Neural cell (in vitro differentiated cells): ENCODE measurements around the gene GTPBP6. TPM values are rescaled to one million over a fixed set of nuclear protein-coding genes. Genes with fewer than 3 reads are reported as not detected.
"Not testable (repeated sequence)": the region's sequence is repeated elsewhere in the genome, so short reads cannot be mapped to it uniquely, and the experiment has no call there.

Source experiments
- H2AFZ ChIP-seq: fragments of 200-600, 300-800 bp; sonication (generic), shearing (Covaris generic); 2 replicates; pipeline ENCODE4 v1.6.0; 2014; ENCODE audit warnings: low read depth, mild to moderate bottlenecking, antibody characterized with exemption, low read length, moderate library complexity
- H3F3A ChIP-seq: fragments of 200-600 bp; shearing (Covaris generic); 2 replicates; pipeline ENCODE4 v1.6.1; 2016; ENCODE audit warnings: mild to moderate bottlenecking, moderate library complexity, mixed read lengths, antibody characterized with exemption, low read length; ENCODE audit not compliant: insufficient read depth, poor library complexity, severe bottlenecking
- H3K27ac ChIP-seq: fragments of 200-600, 300-800 bp; sonication (generic), shearing (Covaris generic); 2 replicates; pipeline ENCODE4 v1.5.1; 2014; ENCODE audit warnings: mild to moderate bottlenecking, low read length, moderate library complexity
- H3K27me3 ChIP-seq: fragments of 300-800, 200-600 bp; sonication (generic), shearing (Covaris generic); 2 replicates; pipeline ENCODE4 v1.6.0; 2014; ENCODE audit warnings: mild to moderate bottlenecking, low read depth, low read length, moderate library complexity; ENCODE audit not compliant: insufficient read depth
- H3K36me3 ChIP-seq: fragments of 300-800, 200-600 bp; sonication (generic), shearing (Covaris generic); 2 replicates; pipeline ENCODE4 v1.5.1; 2014; ENCODE audit warnings: mild to moderate bottlenecking, antibody characterized with exemption, low read length, moderate library complexity; ENCODE audit not compliant: insufficient read depth
- H3K4me2 ChIP-seq: fragments of 300-800, 200-600 bp; sonication (generic), shearing (Covaris generic); 2 replicates; pipeline ENCODE4 v1.6.0; 2014; ENCODE audit warnings: mild to moderate bottlenecking, low read length
- H3K4me3 ChIP-seq: fragments of 300-800, 200-600 bp; sonication (generic), shearing (Covaris generic); 2 replicates; pipeline ENCODE4 v1.5.1; 2014; ENCODE audit warnings: mild to moderate bottlenecking, low read length, moderate library complexity
- H3K79me2 ChIP-seq: fragments of 200-600 bp; shearing (Covaris generic); replicated peaks from 2 replicates; pipeline ENCODE4 v1.6.0; 2014; ENCODE audit warnings: mild to moderate bottlenecking, low read length, moderate library complexity; ENCODE audit not compliant: insufficient read depth
- H3K9ac ChIP-seq: fragments of 300-800, 200-600 bp; sonication (generic), shearing (Covaris generic); 2 replicates; pipeline ENCODE4 v1.6.1; 2016; ENCODE audit warnings: mild to moderate bottlenecking, low read length, mixed read lengths
- H3K9me2 ChIP-seq: fragments of 200-600 bp; shearing (Covaris generic); 2 replicates; pipeline ENCODE4 v1.6.1; 2016; ENCODE audit warnings: mild to moderate bottlenecking, low read length, mixed read lengths; ENCODE audit not compliant: insufficient read depth
- H3K9me3 ChIP-seq: fragments of 200-600, 300-800 bp; sonication (generic), shearing (Covaris generic); 2 replicates; pipeline ENCODE4 v1.6.1; 2016; ENCODE audit warnings: mild to moderate bottlenecking, mixed run types, low read length, moderate library complexity, mixed read lengths
- H4K20me1 ChIP-seq: fragments of 200-600 bp; shearing (Covaris generic); 2 replicates; pipeline ENCODE4 v1.6.1; 2016; ENCODE audit warnings: mild to moderate bottlenecking, mixed run types; ENCODE audit not compliant: insufficient read depth
- EP300 ChIP-seq: fragments of 450-650 bp; conservative IDR thresholded peaks from 2 replicates; pipeline ENCODE4 v1.6.1; 2014; ENCODE audit warnings: antibody characterized with exemption, mild to moderate bottlenecking, moderate library complexity; ENCODE audit not compliant: poor library complexity, severe bottlenecking
- EZH2 ChIP-seq: fragments of 200-600, 300-800 bp; shearing (Covaris generic), sonication (generic); IDR thresholded peaks from 2 replicates; pipeline ENCODE4 v1.6.1; 2014; ENCODE audit warnings: antibody characterized with exemption, low read length, borderline replicate concordance, mild to moderate bottlenecking; ENCODE audit not compliant: insufficient read depth, poor library complexity, severe bottlenecking
- MXI1 ChIP-seq: fragments of 450-650 bp; conservative IDR thresholded peaks from 2 replicates; pipeline ENCODE4 v1.6.1; 2014; ENCODE audit warnings: antibody characterized with exemption, mild to moderate bottlenecking; ENCODE audit not compliant: poor library complexity, severe bottlenecking
- POLR2AphosphoS5 ChIP-seq: IDR thresholded peaks from 2 replicates; pipeline ENCODE4 v1.6.1; 2012
- RAD21 ChIP-seq: fragments of 450-650 bp; conservative IDR thresholded peaks from 2 replicates; pipeline ENCODE4 v1.6.1; 2014; ENCODE audit warnings: antibody characterized with exemption, mild to moderate bottlenecking, moderate library complexity
- SMC3 ChIP-seq: fragments of 450-650 bp; conservative IDR thresholded peaks from 2 replicates; pipeline ENCODE4 v1.6.1; 2014; ENCODE audit warnings: antibody characterized with exemption, mild to moderate bottlenecking, moderate library complexity; ENCODE audit not compliant: poor library complexity
- TAF1 ChIP-seq: IDR thresholded peaks from 2 replicates; pipeline ENCODE4 v1.6.1; 2012; ENCODE audit warnings: low read depth
- polyA plus RNA-seq: library from polyadenylated mRNA; depleted of rRNA; stranded (reverse); fragments of >200 nt; gene quantifications from 2 replicates; pipeline ENCODE4 v1.2.3, GENCODE V29; 2014
- TF ChIP-seq, protein P1 (sequence below): IDR thresholded peaks from 2 replicates; pipeline ENCODE4 v1.6.1; 2012; ENCODE audit warnings: borderline replicate concordance
- TF ChIP-seq, protein P2 (sequence below): fragments of 450-650 bp; IDR thresholded peaks from 2 replicates; pipeline ENCODE4 v1.5.1; 2014; ENCODE audit warnings: antibody characterized with exemption, mild to moderate bottlenecking, moderate library complexity; ENCODE audit not compliant: poor library complexity, severe bottlenecking

The GTPBP6 gene
- polyA plus RNA-seq, 1 donor from 2014 or later = 23.6 TPM

DNA sequence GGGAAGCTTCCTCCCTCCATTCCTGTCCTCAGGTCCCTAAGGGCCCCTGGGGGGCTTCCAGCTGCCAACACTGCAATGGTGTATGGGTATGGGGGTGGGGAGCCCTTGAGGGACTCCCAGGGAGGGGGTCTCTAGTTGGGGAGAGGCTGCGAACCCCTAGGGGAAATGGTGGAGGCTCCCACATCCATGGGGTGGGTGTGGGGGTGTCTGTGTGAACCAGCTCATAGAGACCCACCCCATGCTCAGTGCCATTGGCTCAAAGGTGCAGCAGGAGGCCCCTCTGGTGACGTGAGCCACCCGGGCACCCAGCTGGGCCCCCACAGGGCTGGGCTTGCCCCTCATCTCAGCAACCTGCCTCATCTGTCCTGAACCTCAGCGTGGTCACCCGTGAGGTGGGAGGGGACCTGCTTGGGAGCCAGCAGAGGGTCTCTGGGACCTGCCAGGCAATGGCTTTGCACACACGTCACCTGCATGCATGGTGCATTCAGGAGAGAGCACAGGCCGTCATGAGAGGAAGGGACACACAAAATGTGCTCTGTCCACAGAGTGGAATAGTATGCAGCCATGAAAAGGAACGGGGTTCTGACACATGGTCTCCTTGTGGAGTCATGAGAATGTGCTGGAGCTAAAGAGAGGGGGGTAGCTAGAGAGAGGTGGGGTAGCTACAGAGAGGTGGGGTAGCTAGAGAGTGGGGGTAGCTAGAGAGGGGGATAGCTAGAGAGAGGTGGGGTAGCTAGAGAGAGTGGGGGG is 60.1 kb downstream of the GTPBP6 start:
- no peaks in the 10 kb centered on the region for H3K9me2 ChIP-seq
- H3K9me3 ChIP-seq = no peaks in the 10 kb centered on the region
- no peaks in the 10 kb centered on the region for H3K27me3 ChIP-seq
- H3K9ac ChIP-seq = no peak overlapping the region
- TF ChIP-seq SMC3 (no peak), RAD21 (no peak), POLR2AphosphoS5 (no peak), EZH2 (no peak), EP300 (no peak), TAF1 (no peak), MXI1 (no peak)
- TF ChIP-seq, protein P1, sequence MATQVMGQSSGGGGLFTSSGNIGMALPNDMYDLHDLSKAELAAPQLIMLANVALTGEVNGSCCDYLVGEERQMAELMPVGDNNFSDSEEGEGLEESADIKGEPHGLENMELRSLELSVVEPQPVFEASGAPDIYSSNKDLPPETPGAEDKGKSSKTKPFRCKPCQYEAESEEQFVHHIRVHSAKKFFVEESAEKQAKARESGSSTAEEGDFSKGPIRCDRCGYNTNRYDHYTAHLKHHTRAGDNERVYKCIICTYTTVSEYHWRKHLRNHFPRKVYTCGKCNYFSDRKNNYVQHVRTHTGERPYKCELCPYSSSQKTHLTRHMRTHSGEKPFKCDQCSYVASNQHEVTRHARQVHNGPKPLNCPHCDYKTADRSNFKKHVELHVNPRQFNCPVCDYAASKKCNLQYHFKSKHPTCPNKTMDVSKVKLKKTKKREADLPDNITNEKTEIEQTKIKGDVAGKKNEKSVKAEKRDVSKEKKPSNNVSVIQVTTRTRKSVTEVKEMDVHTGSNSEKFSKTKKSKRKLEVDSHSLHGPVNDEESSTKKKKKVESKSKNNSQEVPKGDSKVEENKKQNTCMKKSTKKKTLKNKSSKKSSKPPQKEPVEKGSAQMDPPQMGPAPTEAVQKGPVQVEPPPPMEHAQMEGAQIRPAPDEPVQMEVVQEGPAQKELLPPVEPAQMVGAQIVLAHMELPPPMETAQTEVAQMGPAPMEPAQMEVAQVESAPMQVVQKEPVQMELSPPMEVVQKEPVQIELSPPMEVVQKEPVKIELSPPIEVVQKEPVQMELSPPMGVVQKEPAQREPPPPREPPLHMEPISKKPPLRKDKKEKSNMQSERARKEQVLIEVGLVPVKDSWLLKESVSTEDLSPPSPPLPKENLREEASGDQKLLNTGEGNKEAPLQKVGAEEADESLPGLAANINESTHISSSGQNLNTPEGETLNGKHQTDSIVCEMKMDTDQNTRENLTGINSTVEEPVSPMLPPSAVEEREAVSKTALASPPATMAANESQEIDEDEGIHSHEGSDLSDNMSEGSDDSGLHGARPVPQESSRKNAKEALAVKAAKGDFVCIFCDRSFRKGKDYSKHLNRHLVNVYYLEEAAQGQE = no peak
- TF ChIP-seq, protein P2, sequence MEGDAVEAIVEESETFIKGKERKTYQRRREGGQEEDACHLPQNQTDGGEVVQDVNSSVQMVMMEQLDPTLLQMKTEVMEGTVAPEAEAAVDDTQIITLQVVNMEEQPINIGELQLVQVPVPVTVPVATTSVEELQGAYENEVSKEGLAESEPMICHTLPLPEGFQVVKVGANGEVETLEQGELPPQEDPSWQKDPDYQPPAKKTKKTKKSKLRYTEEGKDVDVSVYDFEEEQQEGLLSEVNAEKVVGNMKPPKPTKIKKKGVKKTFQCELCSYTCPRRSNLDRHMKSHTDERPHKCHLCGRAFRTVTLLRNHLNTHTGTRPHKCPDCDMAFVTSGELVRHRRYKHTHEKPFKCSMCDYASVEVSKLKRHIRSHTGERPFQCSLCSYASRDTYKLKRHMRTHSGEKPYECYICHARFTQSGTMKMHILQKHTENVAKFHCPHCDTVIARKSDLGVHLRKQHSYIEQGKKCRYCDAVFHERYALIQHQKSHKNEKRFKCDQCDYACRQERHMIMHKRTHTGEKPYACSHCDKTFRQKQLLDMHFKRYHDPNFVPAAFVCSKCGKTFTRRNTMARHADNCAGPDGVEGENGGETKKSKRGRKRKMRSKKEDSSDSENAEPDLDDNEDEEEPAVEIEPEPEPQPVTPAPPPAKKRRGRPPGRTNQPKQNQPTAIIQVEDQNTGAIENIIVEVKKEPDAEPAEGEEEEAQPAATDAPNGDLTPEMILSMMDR = no peak
- no peak overlapping the region for H3K4me3 ChIP-seq
- H3K79me2 ChIP-seq = no peaks in the 10 kb centered on the region
- no peak overlapping the region for H2AFZ ChIP-seq
- H4K20me1 ChIP-seq = no peaks in the 10 kb centered on the region
- H3K36me3 ChIP-seq = no peaks in the 10 kb centered on the region
- H3K4me2 ChIP-seq = no peak overlapping the region
- no peaks in the 10 kb centered on the region for H3F3A ChIP-seq
- H3K27ac ChIP-seq = no peak overlapping the region

DNA sequence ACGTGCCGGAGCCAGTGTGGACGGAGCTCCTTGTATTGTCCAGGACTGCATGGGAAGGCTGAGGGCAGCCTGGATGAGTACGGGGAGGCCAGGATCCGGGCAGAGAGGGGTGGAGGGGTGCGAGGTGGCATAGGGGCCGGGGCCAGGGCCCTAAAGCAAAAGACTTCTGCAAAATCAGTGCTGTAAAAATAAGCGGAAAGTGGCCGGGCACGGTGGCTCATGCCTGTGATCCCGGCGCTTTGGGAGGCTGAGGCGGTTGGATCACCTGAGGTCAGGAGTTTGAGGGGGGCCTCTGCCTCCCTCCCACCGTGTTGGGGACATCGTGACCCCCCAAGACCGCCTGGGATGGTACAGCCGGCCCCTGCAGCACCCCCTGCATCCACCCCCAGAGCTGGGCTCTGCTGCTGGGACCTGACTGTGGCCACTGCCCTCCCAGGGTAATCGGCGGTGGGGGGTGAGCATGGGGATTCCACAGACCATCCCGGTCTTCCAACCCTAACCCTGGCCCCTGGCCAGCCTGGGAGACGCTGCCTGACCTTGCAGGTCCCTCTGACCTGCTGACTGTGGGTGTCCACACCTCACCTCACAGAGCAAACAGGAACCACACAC is 60.8 kb downstream of the GTPBP6 start:
- no peak for TF ChIP-seq RAD21
- TF ChIP-seq, protein P1 = no peak
- TF ChIP-seq MXI1 = no peak
- TF ChIP-seq EP300 = no peak
- no peak for TF ChIP-seq EZH2
- no peak for TF ChIP-seq TAF1
- TF ChIP-seq, protein P2 = no peak
- no peak for TF ChIP-seq POLR2AphosphoS5
- no peak for TF ChIP-seq SMC3
- no peaks in the 10 kb centered on the region for H3F3A ChIP-seq
- no peak overlapping the region for H3K4me2 ChIP-seq
- H3K9me2 ChIP-seq = no peaks in the 10 kb centered on the region
- H3K27ac ChIP-seq = no peak overlapping the region
- H3K27me3 ChIP-seq = no peaks in the 10 kb centered on the region
- no peaks in the 10 kb centered on the region for H3K79me2 ChIP-seq
- H3K9ac ChIP-seq = no peak overlapping the region
- no peak overlapping the region for H3K4me3 ChIP-seq
- no peaks in the 10 kb centered on the region for H3K9me3 ChIP-seq
- H2AFZ ChIP-seq = no peak overlapping the region
- H4K20me1 ChIP-seq = no peaks in the 10 kb centered on the region
- no peaks in the 10 kb centered on the region for H3K36me3 ChIP-seq

DNA sequence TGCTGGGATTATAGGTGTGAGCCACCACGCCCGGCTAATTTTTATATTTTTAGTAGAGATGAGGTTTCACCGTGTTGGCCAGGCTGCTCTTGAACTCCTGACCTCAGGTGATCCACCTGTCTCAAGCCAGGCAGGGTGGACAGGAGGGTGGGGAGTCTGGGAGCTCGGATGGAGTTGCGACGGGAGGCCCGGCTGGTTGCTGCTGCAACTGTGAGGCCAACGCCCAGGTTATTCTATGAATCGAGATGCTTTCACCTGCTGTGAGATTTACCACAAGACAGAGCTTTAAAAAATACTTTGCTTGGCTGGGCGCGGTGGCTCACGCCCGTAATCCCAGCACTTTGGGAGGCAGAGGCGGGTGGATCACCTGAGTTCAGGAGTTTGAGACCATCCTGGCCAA is 61.5 kb downstream of the GTPBP6 start:
- H3F3A ChIP-seq, H4K20me1 ChIP-seq, H3K79me2 ChIP-seq, H3K9ac ChIP-seq, H3K27ac ChIP-seq, H3K4me2 ChIP-seq, H3K9me3 ChIP-seq, H2AFZ ChIP-seq, H3K4me3 ChIP-seq, H3K27me3 ChIP-seq, H3K36me3 ChIP-seq, H3K9me2 ChIP-seq: not testable (repeated sequence)
